ENCODE measurements around the gene CTBP2.

DNA sequence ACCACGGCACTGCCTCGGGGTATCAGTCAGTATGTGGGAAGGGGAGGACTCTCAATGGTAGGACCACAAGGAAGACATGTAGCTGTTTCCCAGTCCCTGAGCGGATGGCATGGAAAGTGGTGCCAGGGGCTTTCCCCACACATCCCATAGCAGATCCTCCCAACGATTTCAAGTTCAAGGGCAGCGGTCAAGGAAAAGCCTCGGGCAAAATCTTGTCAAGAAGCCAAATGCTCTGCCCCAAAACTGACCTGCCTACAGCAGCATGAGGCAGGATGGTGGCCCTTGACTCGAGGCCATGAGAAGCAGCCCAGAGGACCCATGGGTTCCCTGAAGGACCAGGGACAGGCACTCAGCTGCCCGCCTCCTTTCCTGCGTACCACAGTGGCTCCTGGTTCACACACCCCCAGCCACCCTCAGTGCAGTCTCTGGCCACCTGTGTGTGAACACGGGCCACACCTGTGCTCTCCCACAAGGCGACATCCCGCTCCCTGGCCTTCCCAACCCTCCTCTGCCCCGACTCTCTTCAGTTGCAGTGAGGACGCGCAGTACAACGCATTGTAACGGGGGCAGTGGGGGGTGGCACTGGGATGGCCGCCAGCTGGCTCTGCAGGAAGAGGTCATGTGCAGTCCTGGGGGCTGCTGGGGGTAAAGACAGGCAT lies 43.6 kb downstream of the CTBP2 start:
- TF ChIP-seq, protein P1, sequence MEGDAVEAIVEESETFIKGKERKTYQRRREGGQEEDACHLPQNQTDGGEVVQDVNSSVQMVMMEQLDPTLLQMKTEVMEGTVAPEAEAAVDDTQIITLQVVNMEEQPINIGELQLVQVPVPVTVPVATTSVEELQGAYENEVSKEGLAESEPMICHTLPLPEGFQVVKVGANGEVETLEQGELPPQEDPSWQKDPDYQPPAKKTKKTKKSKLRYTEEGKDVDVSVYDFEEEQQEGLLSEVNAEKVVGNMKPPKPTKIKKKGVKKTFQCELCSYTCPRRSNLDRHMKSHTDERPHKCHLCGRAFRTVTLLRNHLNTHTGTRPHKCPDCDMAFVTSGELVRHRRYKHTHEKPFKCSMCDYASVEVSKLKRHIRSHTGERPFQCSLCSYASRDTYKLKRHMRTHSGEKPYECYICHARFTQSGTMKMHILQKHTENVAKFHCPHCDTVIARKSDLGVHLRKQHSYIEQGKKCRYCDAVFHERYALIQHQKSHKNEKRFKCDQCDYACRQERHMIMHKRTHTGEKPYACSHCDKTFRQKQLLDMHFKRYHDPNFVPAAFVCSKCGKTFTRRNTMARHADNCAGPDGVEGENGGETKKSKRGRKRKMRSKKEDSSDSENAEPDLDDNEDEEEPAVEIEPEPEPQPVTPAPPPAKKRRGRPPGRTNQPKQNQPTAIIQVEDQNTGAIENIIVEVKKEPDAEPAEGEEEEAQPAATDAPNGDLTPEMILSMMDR (IDR thresholded peaks at IDR 0.05; ENCODE audit: insufficient read depth, low read length, poor library complexity, severe bottlenecking) = no peak
- TF ChIP-seq EZH2phosphoT487 (conservative IDR thresholded peaks at IDR 0.05; ENCODE audit: low read length) = no peak
